ENCODE measurements around the gene ZBTB42.
"Not testable (repeated sequence)": the region's sequence is repeated elsewhere in the genome, so short reads cannot be mapped to it uniquely, and the experiment has no call there.

The ZBTB42 gene

DNA sequence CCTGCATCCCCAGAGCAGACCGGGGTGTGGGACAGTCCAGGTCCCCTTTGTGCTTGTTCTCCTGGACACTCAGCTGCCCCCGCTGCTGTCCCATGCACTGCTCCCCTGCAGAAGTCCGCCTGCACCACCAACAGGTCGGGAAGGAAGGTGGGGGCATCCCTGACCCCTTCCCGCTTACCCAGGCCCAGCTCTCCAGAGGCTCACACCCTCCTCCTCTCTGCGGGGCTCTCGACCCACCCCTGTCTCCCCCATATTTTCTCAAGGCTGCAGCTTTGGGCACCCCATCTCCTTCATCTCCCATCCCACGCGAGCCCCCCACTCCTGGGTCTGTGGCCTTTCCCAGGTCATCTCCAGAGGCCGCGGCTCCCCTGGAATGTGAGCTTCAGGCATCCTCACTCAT is 9.4 kb downstream of the ZBTB42 start:
- no peak for DNase-seq (ENCODE audit: low read depth)

DNA sequence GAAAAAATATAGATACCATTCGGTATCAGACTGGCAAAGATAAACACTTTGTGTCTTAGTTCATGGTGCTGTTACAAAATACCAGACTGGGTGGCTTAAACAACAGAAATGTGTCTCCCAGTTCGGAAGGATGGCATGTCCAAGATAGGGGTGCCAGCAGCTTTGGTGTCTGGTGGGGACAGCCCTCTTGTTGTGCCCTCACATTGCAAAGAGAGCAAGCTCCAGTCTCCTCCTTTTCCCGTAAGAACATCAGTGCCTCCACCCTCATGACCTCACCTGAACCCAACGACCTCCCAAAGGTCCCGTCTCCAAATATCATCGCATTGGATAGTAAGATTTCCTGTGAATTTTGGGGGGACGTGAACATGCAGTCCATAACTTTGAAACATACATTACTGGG is 12.4 kb downstream of the ZBTB42 start:
- no peak for DNase-seq (ENCODE audit: low read depth)

DNA sequence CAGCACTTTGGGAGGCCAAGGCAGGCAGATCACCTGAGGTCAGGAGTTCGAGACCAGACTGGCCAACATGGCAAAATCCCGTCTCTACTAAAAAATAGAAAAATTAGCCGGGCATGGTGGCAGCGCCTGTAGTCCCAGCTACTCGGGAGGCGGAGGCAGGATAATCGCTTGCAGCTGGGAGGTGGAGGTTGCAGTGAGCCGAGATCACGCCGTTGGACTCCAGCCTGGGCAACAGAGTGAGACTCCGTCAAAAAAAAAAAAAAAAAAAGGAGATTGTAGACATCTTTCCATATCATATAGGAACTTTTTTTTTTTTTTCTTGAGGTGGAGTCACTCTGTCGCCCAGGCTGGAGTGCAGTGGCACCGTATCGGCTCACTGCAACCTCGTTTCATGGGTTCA is 13.8 kb downstream of the ZBTB42 start:
- DNase-seq (ENCODE audit: low read depth), result not testable (repeated sequence)

DNA sequence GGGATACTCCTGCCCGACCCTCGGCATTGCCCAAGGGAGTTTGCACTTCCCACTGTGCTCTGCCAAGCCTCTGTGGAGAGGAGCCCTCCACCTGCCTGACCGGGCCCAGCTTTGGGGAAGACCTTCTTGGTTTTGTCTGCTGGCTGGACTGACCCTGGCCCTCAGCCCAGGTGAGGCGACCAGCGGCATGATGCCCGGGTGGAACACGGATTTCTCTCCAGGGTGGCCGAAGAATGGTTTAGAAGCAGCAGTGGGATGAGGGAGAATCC is 15.6 kb downstream of the ZBTB42 start:
- DNase-seq (ENCODE audit: low read depth), result no peak

DNA sequence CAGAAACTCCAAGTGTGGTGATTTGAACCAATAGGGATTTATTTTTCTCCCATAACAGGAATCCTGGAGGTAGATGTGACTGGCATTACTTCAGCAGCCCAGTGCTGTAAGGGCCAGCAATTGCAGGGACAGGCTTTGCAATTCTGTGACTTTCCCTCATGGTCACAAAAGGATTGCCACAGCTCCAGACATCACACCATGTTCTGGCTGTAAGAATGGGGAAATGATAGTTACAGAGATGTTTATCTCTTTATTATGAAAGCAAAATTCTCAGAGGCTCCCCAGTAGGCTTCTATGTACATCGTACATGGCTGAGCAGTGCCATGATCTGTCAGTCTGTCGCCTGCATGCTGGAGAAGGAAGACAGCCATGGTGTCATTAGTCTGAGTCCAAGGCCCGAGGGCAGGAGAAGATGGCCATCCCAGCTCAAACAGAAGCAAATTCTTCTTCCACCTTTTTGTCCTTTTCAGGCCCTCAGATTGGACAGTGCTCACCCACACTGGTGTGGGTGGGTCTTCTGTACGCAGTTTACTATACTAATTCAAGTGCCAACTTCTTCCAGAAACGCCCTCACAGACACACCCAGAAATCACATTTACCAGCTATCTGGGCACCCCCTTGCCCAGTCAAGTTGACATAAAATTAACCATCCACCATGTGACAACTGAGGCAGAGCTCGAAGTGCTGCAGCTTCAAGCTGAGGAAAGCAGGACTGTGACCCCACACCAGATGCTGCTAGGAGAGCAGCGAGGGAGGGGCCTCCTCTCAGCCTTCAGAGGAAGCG is 17.2 kb downstream of the ZBTB42 start:
- DNase-seq (ENCODE audit: low read depth), result no peak

DNA sequence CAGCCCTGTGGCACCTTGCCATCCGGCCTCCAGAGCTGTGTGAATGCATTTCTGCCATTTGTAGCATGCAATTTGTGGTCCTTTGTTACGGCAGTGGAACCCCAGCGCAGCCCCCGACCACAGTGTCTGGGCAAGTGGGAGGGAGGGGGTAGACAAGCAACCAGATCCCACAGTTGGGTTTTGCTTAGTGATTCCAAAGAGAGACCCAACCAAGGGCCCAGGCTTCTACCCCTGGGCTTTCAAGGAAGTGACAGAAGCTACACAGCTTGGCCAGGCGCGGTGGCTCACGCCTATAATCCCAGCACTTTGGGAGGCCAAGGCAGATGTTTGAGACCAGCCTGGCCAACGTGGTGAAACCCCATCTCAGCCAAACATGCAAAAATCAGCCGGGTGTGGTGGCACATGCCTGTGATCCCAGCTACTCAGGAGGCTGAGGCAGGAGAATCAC is 17.8 kb downstream of the ZBTB42 start:
- no peak for DNase-seq (ENCODE audit: low read depth)

DNA sequence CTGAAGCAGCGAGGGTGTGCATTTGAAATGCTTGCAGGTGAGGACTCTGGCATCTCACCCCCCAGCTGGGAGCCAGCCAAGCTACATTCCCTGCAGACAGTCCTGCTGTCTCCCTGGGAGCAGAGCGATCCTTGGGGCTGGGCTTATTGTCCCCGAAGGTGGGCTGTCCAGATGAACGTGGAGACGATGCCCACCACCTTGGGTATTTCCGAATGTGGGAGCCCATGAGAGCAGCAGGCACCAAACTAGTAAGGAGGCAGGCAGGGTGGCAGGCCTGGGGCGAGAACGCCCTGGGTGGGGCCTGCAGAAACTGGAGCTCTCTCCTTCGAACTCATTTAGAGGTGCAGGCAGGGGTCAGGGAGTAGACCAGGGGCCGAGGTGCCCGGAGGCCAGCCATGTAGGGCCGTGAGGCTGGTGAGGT is 18.5 kb downstream of the ZBTB42 start:
- no peak for DNase-seq (ENCODE audit: low read depth)

DNA sequence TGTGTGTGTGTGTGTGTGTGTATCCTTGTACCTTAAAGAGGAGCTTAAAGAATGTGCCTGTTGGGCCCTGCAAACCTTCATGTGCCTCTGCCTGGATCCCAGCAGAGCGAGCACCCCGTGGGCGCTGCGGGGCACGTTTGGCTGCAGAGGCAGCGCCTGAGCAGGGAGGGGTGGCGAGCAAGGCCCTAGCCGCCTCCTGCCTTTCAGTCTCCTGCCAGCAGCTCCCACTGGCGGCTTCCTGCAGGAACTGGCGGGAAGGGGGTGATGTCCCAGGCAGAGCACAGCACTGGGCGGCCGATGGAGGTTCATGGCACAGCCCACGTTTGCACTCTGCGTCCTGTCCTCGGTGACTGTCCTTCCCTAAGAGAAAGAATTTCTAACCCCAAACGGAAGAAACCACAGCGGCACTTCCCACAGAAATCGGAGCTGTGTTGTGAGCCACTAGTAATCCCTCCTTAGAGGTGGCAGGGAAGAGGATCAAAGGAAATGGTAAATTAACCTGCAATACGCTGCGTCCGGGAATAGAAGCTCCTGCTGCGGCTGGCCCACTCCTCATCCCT is 19.8 kb downstream of the ZBTB42 start:
- no peak for DNase-seq (ENCODE audit: low read depth)

DNA sequence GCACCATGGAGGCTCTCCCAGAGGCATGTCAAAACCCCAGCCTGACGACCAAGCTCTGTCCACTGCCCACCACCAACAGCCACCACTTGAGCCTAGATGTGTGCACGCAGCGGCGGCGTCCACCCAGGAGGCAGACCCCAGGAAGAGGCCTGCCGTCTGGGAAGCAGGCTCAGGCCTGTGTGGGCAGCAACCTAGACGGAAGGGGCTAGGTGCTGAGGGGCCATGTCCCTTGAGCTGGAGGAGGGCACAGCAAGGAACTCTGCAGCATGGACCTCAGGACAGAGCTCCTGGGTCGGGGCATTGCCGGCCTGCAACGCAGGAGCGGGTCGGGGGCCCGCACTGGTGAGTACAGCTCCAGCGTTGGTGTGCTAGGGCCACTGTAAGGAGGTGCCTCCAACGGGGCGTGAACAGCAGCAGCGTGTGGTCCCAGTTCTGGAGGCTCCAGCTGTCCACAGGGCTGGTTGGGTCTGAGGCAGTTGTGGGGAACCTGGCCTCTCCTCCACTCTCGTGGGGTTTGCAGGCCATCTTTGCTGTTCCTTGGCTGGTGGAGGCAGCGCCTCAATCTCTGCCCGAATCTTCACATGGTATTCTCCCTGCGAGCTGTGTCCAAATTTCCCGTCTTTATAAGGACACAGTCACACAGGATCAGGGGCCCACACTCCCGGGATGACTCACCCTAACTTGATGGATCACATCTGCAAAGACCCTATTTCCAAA is 20.5 kb downstream of the ZBTB42 start:
- DNase-seq (ENCODE audit: low read depth), result no peak

DNA sequence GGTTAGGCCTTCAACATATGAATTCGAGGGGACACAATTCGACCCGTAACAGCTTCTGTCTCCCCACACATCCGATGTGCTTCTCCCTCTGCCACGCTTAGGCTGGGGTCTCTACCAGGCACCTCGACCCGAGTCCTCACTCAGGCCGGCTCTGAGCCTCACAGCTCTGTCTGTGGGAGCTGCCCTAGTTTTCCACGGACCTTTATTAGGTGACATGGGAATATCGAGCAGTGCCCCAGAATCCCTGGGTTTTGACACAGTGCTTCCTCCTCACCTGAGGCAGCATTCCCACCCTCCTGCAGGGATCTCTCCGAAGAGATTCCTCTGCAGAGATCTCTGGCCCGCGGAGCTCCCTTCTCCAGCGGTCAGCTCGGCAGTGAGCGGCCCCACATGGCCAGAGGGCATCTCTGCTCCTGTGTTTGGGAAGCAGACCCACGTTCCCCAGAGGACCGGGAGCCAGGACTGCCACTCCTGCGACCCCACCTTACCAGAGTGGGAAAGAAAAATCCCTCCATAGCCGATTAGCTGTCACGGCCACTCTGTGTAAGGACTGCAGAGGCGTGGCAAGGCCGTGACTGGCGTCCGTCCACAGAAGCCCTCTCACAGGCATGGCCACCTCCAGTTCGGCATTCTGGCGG is 21.2 kb downstream of the ZBTB42 start:
- DNase-seq (ENCODE audit: low read depth), result no peak

DNA sequence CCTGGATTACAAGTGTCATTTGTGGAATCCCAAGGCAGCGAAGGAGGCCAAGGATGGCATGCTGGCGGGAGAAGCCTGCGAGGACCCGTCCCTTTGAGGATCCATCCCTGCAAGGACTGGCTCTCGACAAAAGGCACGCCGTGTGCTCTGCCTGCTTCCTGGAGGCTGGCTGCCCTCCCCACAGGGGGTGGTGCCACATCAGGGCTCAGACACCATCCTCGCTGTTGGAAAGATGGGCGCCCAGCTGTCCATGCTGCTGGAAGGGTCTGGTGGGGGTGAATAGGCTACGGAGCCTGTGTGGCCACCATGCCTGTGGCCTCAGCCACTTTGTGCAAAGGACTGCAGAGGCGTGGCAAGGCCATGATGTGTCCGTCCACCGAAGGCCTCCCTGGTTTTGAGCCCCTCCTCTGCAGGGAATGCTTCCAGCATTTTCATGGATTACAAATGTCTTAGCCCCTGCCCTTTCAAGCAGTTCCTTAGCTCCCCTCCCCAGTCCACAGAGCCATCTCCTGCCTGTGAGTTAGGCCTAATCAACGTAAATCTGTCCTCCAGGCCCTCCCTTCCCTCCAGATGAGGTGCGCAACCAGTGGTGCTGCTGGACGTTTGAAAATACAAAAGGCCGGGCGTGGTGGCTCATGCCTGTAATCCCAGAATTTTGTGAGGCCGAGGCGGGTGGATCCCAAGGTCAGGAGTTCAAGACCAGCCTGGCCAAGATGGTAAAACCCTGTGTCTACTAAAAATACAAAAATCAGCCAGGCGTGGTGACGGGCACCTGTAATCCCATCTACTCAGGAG is 22.1 kb downstream of the ZBTB42 start:
- DNase-seq (ENCODE audit: low read depth), result no peak

DNA sequence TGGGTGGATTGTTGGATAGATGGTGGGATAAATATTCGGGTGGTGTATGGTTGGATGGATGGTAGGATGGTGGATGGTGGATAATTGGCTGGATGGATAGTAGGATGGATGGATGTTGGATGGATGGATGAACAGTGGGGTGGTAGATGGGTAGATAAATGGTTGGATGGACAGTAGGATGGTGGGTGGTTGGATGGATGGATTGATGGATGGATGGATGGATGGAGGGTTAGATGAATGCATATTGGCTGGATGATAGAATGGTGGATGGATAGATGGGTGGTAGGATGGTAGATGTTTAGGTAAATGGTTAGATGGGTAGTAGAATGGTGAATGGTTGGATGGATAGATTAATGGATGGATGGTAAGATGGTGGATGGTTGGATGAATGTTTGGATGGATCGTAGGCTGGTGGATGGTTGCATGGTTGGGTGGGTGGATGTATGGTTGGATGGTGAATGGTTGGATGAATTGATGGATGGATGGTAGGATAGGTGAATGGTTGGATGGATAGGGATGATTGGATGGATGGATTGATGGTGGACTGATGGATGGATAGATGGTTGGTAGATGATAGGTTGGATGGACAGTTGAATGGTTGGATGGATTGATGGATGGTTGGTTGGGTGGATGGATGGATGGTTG is 23.6 kb downstream of the ZBTB42 start:
- no peak for DNase-seq (ENCODE audit: low read depth)

DNA sequence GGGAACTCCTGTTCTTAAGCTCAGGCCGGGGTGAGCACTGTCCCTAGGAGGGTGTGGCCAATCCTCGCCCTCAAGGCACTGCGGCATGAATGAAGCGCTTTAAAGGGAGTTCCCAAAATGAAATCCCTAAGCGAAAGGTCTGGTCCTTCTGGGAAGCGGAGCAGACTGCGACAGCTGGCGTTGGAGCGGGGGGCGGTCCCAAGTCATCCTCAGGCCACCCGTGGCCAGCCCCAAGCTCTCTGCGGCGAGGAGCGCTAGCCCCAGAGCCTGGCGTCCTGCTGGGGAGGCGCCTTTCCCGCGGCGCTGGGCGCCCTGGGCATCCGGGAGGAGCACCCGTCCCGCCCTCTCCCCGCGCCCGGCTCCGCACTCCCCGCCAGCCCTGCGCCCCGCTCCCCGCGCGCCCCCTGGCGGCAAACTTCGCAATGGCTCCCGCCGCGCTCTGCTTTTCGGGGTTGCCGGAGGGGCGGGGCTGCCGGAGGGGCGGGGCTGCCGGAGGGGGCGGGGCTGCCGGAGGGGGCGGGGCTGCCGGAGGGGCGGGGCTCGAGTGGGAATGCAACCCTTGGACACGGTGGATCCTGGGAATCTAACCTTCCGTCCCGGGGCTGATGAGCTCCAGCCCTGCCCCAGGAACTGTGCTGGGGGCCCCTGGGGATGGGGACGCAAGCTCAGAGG is 25.4 kb downstream of the ZBTB42 start:
- peak; percentile 98 for DNase-seq (ENCODE audit: low read depth)

DNA sequence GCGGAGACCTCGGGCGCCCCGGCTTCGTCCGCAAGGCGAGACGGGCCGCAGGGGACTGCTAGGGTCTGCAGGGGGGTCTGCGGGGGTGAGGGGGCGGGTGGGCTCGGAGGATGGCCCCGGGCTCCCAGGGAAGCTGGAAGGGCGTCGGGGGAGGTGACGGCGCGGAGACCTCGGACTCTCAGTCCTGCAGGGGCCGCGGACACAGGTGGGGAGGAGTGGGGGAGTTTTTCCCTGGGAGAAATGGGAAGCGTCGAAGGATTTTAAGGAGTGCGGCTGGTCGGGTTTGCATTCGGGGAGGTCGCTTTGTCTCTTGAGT is 25.9 kb downstream of the ZBTB42 start:
- DNase-seq (ENCODE audit: low read depth), result no peak

DNA sequence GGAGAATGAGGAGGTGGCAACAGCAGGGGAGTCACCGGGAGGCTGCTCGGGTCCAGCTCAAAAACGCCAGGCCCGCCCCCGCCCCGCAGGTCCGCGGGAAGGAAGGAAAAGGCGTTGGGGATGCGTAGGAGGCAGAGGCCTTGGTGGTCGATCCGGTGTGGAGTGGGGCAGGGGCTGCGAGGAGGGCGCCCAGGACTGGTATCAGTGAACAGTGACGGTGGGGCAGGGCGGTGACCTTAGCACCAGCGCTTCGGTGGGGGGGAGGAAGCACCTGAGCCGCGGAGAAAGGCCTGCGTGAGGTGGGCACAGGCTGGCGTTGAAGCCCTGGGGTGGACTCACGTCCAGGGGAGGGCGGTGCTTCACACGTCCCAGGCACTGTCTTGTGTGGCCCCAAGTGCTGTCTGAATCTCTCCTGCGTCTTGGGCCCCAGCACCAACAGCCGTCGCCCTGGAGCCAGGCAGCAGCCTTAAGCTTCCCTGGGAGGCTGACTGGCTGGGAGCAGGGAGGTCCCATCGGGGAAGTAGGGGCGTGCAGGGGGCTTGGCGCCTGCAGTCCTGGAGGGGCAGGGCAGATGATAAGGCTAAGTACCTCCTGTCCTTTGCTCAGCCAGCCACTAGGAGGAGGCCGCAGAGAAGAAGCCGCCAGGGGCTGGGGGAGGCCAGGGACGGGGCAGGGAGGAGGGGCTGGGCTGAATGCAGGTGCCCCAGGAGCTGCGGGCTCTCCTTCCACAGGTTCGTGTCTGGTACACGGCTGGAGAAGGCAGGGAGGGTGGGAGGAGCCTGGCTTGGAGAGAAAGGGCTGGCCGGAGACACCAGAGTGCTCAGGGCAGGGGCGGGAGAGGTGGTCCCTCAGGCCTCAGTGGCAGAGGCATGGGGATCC is 26.5 kb downstream of the ZBTB42 start:
- DNase-seq (ENCODE audit: low read depth), result peak; percentile 39

DNA sequence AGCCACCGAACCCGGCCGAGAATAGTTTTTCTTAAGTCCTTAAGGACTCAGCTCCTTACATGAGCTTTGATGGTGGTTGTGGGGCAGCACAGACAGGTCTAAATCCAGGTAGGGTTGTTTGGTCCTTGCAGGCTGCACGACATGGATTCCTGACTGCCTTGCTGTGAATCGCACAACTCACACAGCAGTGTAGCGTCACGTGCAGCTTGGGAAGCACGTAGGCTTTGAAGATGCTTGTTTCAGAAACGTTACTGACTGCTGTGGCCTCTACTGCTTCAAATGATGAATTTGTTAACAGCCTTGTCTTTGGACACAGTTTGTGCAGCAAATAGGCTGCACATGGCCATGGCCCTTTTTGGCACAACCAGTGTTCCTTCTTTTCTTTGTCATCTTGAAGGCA is 29.9 kb downstream of the ZBTB42 start:
- DNase-seq (ENCODE audit: low read depth), result no peak

DNA sequence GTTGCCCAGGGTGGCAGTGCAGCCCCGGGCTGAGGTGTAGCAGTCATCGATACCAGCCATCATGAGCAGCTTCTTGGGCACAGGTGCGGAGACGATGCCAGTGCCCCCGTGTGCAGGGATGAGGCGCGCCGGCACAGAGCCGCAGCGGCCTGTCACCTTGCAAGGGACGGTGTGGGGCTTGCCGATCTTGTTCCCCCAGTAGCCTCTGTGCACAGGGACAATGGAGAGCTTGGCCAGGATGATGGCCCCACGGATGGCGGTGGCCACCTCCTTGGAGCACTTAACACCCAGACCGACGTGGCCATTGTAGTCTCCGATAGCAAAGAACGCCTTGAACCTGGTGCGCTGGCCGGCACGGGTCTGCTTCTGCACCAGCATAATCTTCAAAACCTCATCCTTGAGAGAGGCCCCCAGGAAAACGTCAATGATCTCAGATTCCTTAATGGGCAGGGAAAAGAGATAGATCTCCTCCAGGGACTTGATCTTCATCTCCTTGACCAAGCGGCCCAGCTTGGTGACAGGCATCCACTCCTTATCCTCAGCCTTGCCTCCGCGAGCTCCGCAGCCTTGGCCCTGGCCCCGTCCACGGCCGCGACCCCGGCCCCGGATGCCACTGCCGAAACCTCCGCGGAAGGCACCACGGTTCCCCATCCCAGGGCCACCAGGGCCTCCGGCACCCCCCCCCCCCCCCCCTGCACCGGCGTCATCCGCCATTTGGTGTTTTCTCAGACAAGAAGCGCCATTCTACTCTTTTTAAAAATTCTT is 35.5 kb downstream of the ZBTB42 start:
- not testable (repeated sequence) for DNase-seq (ENCODE audit: low read depth)

DNA sequence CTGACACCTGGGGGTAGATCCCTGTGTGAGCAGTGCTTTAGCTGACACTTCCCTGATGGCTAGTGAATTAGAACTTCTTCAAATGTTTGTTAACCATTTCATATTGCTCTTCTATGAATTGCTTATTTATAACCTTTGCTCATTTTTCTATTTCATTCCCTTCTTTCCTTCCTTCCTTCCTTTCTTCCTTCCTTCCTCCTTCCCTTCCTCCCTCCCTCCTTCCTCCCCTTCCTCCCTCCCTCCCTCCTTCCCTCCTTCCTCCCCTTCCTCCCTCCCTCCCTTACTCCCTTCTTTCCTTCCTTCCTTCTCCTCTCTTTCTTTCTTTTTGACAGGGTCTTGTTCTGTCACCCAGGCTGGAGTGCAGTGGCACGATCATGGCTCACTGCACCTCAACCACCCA is 40.8 kb downstream of the ZBTB42 start:
- DNase-seq (ENCODE audit: low read depth), result no peak

DNA sequence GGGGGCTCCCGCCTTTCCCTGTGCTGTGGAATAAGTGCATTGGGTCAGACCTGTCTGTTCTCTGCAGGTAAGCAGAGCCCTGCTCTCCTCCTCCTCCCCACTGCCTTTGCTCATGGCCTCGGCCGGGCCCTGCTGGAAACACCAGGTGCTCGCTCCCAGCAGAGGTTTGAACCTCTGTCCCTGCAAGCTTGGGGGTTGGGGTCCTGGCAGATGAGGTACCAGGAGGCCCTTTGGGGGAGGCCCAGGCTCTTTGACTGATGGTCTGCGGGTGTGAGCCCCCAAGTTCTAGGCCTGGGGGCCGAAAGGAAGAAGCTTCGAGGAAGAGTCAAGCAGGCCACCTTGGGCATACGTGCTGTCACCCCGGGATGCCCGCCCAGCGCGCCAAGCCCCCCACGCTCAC is 42.1 kb downstream of the ZBTB42 start:
- no peak for DNase-seq (ENCODE audit: low read depth)

All from activated T-cell treated with anti-CD3 and anti-CD28 coated beads for 1 hour (primary cell).